Fibroblast of mammary gland (primary cell): ENCODE results near the gene AMBRA1.
"Not testable (repeated sequence)": the region's sequence is repeated elsewhere in the genome, so short reads cannot be mapped to it uniquely, and the experiment has no call there.

Experiments used
- DNase-seq: peaks from one replicate; pipeline ENCODE4 v3.0.0-alpha.2; 2010; ENCODE audit warnings: low read depth
- H3K4me3 ChIP-seq: 2 replicates; pipeline ENCODE4 v1.5.1; 2011; ENCODE audit warnings: low read depth, mild to moderate bottlenecking, low read length, moderate library complexity; ENCODE audit not compliant: control insufficient read depth
- TF ChIP-seq, protein P1 (sequence below): conservative IDR thresholded peaks from 2 replicates; pipeline ENCODE4 v1.5.1; 2011; ENCODE audit warnings: low read depth, low read length, inconsistent platforms; ENCODE audit not compliant: control insufficient read depth, insufficient read depth

Gene AMBRA1

DNA sequence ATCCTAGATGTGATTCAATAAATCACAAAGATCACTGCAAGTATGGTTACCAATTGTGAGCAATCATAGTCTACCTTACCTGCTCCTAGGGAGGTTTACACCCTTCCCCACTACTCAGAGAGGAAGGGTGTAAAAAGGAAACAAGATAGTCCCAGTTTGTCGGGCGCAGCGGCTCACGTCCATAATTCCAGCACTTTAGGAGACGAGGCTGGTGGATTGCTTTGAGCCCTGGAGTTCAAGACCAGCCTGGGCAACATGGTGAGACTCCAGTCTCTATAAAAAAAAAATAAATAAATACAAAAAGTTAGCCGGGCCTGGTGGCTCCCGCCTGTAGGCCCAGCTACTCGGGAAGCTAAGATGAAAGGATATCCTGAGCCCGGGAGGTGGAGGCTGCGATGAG is 962 bp upstream of the AMBRA1 start:
- no peak overlapping the region for H3K4me3 ChIP-seq
- TF ChIP-seq, protein P1, sequence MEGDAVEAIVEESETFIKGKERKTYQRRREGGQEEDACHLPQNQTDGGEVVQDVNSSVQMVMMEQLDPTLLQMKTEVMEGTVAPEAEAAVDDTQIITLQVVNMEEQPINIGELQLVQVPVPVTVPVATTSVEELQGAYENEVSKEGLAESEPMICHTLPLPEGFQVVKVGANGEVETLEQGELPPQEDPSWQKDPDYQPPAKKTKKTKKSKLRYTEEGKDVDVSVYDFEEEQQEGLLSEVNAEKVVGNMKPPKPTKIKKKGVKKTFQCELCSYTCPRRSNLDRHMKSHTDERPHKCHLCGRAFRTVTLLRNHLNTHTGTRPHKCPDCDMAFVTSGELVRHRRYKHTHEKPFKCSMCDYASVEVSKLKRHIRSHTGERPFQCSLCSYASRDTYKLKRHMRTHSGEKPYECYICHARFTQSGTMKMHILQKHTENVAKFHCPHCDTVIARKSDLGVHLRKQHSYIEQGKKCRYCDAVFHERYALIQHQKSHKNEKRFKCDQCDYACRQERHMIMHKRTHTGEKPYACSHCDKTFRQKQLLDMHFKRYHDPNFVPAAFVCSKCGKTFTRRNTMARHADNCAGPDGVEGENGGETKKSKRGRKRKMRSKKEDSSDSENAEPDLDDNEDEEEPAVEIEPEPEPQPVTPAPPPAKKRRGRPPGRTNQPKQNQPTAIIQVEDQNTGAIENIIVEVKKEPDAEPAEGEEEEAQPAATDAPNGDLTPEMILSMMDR = no peak
- DNase-seq = no peak

DNA sequence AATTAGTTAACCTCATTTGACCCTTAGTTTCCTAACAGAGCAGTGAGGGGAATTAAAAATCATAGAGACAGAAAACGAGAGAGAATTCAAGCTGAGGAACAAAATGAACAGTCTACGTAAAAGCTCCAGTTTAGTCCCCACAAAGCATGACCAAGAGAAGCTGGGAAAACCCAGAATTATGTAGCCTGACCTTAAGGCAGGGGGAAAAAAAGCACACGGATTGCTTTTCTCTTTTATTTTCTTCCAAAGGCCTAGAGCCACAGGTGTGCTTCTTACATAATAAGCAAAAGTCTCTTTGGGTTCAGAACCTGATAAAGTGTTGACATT is 514 bp upstream of the AMBRA1 start:
- TF ChIP-seq, protein P1 = no peak
- no peak for DNase-seq
- H3K4me3 ChIP-seq = peak overlapping the region; percentile 89

DNA sequence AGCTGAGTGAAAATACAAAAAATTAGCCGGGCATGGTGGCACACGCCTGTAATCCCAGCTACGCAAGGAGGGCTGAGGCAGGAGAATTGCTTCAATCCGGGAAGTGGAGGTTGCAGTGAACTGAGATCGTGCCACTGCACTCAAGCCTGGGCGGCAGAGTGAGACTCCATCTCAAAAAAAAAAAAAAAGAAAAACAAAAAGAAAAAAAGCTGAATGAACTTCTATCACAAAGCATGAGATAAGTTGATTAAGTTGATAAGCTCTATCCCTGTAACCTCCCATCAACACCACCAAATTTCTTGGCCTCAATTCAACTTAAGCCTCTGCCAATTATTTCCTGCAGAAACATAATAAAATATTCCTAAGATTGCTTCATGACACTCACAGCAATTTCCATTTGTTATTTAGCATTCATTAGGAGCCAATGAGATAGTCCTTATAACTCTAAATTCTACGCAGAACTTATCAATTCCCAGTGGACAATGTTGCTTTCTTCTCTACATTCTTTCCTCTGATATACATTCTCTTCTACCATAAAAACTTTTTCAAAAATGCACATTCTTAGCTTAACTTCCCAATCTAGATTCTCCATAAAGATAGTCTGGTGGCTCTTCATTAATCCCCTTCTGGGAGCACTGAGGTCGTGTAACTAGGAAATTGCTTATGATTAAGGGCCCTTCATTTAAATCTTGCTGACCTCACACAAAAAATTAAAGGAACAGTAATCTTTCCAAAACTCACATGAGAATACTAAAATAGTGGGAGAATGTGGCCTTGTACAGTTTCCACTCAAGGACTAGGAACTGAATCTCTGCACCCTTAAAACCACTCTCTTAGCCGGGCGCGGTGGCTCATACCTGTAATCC is 2.9 kb downstream of the AMBRA1 start:
- no peak for DNase-seq
- no peak overlapping the region for H3K4me3 ChIP-seq
- TF ChIP-seq, protein P1 = no peak

DNA sequence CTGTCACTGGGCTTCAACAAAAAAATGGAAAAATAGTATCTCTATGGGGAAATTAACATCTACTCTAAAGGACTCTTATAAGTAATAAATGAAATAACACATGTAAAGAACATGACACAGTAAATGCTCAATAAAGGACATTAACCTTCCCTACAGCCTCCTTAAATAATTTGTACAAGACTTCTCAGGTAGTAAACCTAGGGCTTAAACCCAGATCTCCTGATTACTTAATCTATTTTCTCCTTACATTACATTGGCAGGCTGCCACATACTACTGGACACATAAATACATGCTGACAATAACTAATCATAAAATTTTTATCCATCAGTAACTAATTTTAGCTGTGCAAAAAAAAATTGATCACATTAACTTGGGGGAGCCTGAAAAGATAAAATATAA is 4.9 kb downstream of the AMBRA1 start:
- no peak for DNase-seq
- TF ChIP-seq, protein P1 = no peak
- H3K4me3 ChIP-seq = no peak overlapping the region

DNA sequence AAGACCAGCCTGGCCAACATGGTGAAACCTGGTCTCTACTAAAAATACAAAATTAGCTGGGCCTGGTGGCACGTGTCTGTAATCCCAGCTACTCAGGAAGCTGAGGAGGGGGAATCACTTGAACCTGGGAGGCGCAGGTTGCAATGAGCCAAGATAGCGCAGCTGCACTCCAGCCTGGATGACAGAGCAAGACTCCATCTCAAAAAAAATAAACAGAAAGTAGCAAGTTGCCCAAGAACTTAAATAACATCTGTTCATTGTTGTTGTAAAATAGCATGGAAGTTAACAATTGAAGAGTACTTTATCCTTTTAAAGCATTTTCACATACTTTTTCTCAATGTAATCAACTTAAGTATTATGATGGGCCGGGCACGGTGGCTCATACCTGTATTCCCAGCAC is 5.7 kb downstream of the AMBRA1 start:
- TF ChIP-seq, protein P1 = no peak
- DNase-seq = no peak

DNA sequence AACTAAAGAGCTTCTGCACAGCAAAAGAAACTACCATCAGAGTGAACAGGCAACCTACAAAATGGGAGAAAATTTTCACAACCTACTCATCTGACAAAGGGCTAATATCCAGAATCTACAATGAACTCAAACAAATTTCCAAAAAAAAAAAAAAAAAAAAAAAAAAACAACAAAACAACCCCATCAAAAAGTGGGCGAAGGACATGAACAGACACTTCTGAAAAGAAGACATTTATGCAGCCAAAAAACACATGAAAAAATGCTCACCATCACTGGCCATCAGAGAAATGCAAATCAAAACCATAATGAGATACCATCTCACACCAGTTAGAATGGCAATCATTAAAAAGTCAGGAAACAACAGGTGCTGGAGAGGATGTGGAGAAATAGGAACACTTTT is 10.3 kb downstream of the AMBRA1 start:
- not testable (repeated sequence) for DNase-seq, H3K4me3 ChIP-seq

More for the DNA sequence above, 5.7 kb downstream of the AMBRA1 start:
- no peak overlapping the region for H3K4me3 ChIP-seq

DNA sequence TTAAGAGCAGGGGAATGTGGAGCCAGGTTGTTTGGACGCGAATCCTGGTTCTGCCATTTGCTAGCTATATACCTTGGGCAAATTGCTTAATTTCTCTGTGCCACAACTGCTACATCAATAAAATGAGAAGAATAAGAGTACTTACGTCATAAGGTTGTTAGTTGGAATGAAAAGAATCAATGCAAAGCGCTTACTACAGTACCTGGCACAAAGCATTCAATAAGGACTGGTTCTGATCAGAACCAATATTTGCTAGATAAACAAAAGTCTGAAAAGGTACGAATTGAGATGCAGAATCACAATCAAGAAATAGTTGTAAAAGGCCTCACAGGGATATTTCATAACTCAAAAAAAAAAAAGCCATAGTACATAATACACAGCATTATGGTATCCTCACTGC is 11.2 kb downstream of the AMBRA1 start:
- no peak for DNase-seq
- H3K4me3 ChIP-seq = no peak overlapping the region
- TF ChIP-seq, protein P1 = no peak
